Peyer's patch (tissue), 4 donors: ENCODE data around the gene LHX3.

ENCODE experiments used
- POLR2A ChIP-seq, 2 donors: fragments of 450-650 bp; IDR thresholded peaks; one replicate each; pipeline ENCODE4 v1.5.1; 2017; ENCODE audit warnings: antibody characterized with exemption in 2 of 2, mild to moderate bottlenecking in 2 of 2, moderate library complexity in 2 of 2
- TF ChIP-seq, protein P1 (sequence below), 6 experiments: fragments of 450-650 bp in 4 of 6; fragments of 200-600 bp in 2 of 6; sonication (generic) in 1 of 6; IDR thresholded peaks; one replicate each; pipeline ENCODE4 v1.5.1; 2017 to 2019; ENCODE audit warnings: antibody characterized with exemption in 6 of 6, mild to moderate bottlenecking in 3 of 6, moderate library complexity in 1 of 6

DNA sequence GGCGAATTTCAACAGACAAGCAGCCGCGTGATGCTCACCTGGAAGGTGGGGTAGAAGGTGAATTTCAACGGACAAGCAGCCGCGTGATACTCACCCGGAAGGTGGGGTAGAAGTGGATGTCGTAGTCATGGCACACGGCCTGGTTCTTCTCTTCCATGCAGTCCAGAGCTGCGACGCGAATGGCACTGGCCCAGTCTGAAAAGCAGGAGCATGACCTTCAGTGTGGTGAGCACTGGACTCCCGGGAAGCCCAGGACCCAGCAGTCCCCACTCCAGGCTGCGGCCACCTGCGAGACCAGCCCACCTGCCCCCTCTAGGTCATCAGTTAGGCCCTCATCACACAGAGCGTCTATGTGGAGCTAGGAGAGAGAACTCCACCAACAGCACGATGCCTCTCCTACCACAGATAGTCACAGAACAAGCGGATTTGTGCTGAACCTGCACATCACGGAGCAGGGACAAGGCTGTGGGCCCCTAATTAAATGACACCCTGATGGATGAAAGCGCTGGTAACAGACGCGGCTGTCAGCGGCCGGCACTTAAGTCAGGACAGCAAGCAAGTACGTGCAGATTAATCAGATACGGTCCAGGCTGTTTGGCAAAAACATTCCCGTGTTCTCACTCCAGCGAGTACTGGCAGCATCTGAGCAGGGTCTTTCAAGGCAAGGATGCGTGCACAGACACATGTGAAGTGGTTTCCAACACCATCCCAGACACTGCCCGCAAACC, 21.9 kb upstream of the LHX3 start:
- TF ChIP-seq, protein P1, sequence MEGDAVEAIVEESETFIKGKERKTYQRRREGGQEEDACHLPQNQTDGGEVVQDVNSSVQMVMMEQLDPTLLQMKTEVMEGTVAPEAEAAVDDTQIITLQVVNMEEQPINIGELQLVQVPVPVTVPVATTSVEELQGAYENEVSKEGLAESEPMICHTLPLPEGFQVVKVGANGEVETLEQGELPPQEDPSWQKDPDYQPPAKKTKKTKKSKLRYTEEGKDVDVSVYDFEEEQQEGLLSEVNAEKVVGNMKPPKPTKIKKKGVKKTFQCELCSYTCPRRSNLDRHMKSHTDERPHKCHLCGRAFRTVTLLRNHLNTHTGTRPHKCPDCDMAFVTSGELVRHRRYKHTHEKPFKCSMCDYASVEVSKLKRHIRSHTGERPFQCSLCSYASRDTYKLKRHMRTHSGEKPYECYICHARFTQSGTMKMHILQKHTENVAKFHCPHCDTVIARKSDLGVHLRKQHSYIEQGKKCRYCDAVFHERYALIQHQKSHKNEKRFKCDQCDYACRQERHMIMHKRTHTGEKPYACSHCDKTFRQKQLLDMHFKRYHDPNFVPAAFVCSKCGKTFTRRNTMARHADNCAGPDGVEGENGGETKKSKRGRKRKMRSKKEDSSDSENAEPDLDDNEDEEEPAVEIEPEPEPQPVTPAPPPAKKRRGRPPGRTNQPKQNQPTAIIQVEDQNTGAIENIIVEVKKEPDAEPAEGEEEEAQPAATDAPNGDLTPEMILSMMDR (IDR thresholded peaks at IDR 0.05), result no peak
- TF ChIP-seq POLR2A (IDR thresholded peaks at IDR 0.05), result no peak
